Caki2 (cell line): ENCODE data around the gene TNFSF13B. TPM values are rescaled to one million over a fixed set of nuclear protein-coding genes. Genes with fewer than 3 reads are reported as not detected.
"Not testable (repeated sequence)": the region's sequence is repeated elsewhere in the genome, so short reads cannot be mapped to it uniquely, and the experiment has no call there.

Experiments
- DNase-seq: peaks from one replicate; pipeline ENCODE4 v3.0.0-alpha.2; 2015; ENCODE audit warnings: low read depth
- in situ Hi-C: cut with HindIII; loops from 2 replicates; pipeline ENCODE4 v1.10.0; 2016; ENCODE audit warnings: low sequenced_read_pairs, low pct_unique_long_range_greater_than_20kb, mixed read lengths
- total RNA-seq: library from RNA; depleted of rRNA; stranded (reverse); fragments of >200 nt; shearing (Covaris generic); gene quantifications from 2 replicates; pipeline ENCODE4 v1.2.3, GENCODE V29; 2014; ENCODE audit warnings: low replicate concordance; rRNA removed

The TNFSF13B gene, protein sequence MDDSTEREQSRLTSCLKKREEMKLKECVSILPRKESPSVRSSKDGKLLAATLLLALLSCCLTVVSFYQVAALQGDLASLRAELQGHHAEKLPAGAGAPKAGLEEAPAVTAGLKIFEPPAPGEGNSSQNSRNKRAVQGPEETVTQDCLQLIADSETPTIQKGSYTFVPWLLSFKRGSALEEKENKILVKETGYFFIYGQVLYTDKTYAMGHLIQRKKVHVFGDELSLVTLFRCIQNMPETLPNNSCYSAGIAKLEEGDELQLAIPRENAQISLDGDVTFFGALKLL
- 0.14 and 9.5 TPM in 2 replicates for total RNA-seq

DNA sequence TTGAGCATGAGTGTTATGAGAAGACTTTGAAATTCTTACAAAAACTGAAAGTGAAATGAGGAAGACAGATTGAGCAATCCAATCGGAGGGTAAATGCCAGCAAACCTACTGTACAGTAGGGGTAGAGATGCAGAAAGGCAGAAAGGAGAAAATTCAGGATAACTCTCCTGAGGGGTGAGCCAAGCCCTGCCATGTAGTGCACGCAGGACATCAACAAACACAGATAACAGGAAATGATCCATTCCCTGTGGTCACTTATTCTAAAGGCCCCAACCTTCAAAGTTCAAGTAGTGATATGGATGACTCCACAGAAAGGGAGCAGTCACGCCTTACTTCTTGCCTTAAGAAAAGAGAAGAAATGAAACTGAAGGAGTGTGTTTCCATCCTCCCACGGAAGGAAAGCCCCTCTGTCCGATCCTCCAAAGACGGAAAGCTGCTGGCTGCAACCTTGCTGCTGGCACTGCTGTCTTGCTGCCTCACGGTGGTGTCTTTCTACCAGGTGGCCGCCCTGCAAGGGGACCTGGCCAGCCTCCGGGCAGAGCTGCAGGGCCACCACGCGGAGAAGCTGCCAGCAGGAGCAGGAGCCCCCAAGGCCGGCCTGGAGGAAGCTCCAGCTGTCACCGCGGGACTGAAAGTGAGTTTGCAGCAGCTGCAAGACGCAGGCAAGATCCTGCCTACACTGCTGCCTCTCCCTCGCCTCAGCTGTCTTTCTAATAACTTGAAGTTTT lies at the start of gene TNFSF13B:
TSS of gene TNFSF13B (plus strand) at position 118 of the 728 bp plus-strand sequence. CDS start at position 296, 178 bp downstream.
- in situ Hi-C loops = no loop called here
- peak; percentile 46 for DNase-seq

GRCh38 chr13:108220041-108220440 lies 49.5 kb upstream of the TNFSF13B start:
- in situ Hi-C loops = no loop called here
- no peak for DNase-seq

DNA sequence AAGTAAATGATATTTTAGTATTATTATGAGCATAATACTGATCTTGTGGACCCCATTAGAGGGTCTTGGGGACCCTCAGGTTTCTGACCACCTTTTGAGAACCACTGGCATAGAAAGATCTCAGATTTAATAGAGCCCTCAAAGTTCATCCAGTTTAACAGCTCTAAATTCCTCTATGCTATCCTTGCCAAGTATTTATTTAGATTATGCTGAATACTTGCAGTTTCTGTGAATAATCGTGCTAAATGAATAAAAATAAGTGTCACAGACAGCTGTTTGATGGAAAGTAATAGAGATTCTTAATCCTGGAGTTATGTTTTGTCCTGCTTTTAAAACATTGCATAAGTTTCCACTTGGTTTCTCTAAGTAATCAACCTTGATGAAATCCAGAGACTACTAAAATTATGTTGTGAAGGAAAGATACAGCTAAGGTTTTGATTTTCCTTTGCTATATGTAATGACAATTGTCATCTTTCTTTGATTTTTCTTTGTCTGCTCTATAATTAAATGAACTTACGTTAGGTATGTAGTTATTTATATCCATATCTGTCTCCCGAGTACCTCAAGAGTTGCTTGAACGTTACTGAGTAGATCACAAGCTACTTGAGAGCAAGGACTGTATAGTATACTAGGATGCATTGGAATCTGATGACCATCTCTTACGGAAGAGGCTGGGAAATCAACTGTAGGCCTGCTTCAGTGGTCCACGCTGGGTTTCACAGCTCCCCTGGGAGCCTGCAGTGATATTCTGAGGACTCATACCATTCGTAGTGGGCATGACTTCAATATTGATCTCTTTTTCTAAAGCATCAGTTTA lies 45.6 kb upstream of the TNFSF13B start:
- DNase-seq = no peak
- in situ Hi-C loops = no loop called here

GRCh38 chr13:108225440-108225839 lies 44.1 kb upstream of the TNFSF13B start:
- in situ Hi-C loops = no loop called here
- no peak for DNase-seq

DNA sequence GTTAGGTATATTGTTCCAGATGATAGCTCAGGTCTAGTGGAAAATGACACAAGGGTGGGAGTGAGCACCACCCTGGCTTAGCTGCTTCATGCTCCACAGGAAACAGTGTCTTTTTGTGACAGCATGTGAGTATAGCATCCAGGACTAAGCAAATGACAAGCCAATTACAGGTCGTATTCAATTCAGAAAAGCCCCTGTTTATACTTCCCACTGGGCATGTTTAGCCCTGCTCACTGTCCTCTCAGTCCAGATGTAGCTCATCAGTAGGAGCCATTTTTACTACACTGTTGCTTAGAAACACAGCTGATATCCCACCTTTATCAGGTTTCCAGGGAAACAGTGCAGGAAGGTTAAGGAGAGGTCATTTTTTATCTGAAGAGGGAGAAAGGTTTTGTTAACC lies 43.3 kb upstream of the TNFSF13B start:
- no peak for DNase-seq
- in situ Hi-C loops = no loop called here

GRCh38 chr13:108227651-108228272 lies 41.8 kb upstream of the TNFSF13B start:
- no peak for DNase-seq
- in situ Hi-C loops = no loop called here

GRCh38 chr13:108230377-108230776 lies 39.1 kb upstream of the TNFSF13B start:
- in situ Hi-C loops = no loop called here
- DNase-seq = no peak

GRCh38 chr13:108249150-108249549 lies 20.4 kb upstream of the TNFSF13B start:
- in situ Hi-C loops = no loop called here
- DNase-seq = no peak

- in situ Hi-C loops = no loop called here
- DNase-seq = no peak
Observed at GRCh38 chr13:108257248-108257647, 12.3 kb upstream of the TNFSF13B start.

GRCh38 chr13:108263621-108264355 lies 5.7 kb upstream of the TNFSF13B start:
- in situ Hi-C loops = no loop called here
- DNase-seq = no peak

DNA sequence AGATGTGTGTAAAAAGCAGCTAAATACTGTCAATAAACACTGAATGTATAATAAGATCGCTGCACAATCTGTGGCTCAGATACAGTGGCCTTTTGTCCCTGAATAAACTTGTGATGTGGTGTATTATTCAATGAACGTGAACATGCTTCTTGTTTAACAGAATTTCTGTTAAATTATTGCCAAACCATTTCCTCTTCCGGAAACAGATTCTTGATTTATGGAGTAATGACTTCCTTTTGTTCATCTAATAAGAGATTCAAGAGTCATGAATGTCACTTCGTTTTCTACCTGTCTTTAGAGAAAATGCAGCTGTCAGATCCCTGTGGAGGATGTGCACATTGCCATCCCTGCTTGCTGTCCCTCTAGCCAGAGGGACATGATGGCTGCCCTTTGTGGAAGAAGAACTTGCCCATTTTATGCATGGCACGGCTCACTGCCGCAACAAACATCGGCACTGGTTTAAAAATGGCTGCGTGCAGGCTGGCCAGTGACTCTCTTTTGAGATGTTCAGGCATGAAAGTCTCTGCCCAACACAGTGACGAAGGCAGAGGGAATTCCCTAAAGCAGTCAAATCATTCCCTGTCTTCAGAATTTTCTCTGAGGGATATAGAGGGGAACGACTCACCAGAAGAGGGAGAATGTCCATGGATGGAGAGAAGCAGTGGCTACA lies 3.1 kb upstream of the TNFSF13B start:
- DNase-seq = no peak
- in situ Hi-C loops = no loop called here

DNA sequence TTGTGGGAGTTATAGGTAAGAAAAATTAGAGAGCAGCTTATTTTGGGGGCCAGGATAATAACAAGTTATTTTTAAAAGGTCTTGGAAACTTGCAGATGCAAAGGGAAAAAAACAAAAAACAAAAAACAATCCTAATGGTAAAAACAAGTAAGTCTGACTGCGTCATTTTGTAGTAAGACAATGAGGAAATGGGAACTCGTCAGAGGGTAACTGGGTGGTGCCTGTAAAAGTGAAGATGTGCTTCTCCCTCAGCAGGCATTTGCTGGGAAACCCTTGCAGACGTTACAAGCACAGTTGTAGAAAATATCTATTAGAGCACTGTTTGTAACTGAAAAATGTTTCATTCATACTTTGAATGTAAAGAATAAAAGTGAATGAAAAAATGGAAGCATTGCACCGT lies 2.2 kb upstream of the TNFSF13B start:
- DNase-seq = no peak
- in situ Hi-C loops = no loop called here

GRCh38 chr13:108267855-108268254 lies 1.7 kb upstream of the TNFSF13B start:
- DNase-seq, in situ Hi-C loops: not testable (repeated sequence)

- DNase-seq = no peak
- in situ Hi-C loops = no loop called here
Observed at GRCh38 chr13:108268466-108269112, 929 bp upstream of the TNFSF13B start.

- no peak for DNase-seq
- in situ Hi-C loops = no loop called here
Observed at GRCh38 chr13:108270442-108270841, 924 bp downstream of the TNFSF13B start.

- no peak for DNase-seq
- in situ Hi-C loops = no loop called here
Observed at GRCh38 chr13:108272333-108272732, 2.8 kb downstream of the TNFSF13B start.
